HUDEP-2 (cell line): Measurements from ENCODE around the gene SLC2A10.

ENCODE experiments used
- DNase-seq, 76 experiments: peaks; one replicate each; lab custom pipeline; 2025; ENCODE audit not compliant: unreplicated experiment in 76 of 76; lab: John Stamatoyannopoulos, UW

The SLC2A10 gene

DNA sequence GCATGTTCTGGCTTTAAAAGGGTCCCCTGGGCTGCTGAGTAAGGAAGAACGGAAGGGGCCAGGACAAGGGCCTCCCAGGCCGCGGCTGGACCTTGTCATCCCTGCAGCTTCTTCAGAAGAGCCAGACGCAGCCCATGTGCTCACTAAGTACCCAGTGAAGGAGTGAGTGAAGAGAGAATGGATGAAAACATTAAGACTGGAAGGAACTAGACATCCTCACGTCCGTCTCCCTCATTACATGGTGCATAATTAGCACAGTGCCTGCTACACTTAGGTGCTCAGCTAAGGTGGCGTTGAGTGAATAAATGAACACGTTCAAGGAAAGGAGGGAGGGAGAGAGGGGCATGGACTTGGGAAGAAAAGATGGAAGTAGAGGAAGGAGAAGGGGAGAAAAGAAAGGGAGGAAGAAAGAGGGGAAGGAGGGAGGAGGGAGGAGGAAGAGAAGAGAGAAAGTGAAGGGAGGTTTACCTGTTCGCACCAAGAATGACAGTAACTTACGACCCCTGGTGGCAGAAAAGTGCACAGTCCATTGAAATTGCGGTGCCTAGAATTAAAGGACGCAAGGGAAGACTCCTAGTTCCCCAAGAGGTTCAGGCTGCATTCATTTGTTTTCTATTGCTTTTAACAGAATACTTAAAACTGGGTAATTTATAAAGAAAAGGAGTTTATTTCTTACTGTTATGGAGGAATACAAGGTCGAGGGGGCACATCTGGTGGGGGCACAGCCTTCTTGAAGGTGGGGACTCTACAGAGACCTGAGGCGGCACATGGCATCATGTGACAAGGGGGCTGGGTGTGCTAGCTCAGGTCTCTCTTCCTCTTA, 28.2 kb upstream of the SLC2A10 start:
- DNase-seq: peak in 41 of 76 experiments; percentile 3 to 61 (median 30)

GRCh38 chr20:46682063-46682821, 27.2 kb upstream of the SLC2A10 start:
- peak in 3 of 76 experiments; percentile 4 to 19 (median 11) for DNase-seq

DNA sequence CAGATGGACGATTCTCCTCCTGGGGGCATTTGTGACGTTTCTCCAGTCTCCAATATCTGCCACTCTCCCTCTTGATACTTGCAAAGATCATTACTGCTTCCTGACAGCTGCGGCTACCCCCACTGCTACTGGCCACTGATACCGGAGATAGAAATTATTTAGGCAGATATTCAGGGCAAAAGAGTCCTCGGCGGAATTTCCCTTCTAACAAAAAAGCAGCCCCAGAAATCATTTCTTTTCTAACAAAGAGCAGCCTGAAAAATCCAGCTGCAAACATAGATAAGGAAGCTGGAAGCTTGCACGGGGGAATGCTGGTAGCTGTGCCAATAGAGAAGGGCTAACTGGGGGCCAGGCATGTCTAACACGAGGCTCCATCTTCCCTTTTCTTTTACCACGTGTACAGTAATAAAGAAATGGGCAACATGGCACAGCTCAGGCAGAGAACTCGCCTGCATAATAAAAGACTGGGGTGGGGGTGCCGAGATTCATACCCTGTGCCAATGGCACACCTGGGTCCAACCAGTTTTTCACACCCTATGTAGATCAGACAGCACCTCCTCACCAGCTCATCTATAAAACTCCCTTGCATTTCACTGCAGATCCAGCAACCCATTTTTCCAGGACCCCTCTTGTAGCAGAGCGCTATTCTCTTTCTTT, 26.3 kb upstream of the SLC2A10 start:
- peak in 17 of 76 experiments; percentile 10 to 61 (median 33) for DNase-seq

- DNase-seq: peak in 1 of 76 experiments; percentile 40
These were observed 25.8 kb upstream of the SLC2A10 start for GRCh38 chr20:46683668-46683938.

DNA sequence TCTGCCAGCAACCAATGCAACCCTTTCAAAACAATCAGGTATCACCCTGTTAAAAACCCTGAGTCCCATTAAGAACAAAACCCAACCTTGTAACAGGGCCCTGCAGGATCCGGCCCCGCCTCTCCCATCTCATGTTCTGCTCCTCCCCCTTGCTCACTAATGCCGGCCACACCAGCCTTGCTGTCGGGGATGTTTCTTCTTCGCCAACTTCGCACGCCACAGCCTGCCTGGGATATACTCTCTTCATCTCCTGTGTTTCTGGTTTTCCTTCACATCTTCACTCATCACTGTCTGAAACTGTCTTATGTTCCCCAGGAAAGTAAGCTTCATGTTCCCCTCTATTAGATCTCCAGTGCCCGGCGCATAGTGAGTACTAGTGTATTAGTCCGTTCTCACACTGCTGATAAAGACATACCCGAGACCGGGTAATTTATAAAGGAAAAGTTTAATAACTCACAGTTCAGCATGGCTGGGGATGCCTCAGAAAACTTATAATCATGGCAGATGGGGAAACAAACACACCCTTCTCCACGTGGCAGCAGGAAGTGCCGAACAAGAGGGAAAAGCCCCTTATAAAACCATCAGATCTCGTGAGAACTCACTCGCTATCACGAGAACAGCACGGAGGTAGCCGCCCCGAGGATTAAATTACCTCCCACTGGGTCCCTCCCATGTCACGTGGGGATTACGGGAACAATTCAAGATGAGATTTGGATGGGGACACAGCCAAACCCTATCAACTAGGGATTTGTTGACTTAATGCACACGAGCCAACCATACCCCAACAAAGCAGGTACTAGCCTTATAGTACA, 25.3 kb upstream of the SLC2A10 start:
- DNase-seq: peak in 6 of 76 experiments; percentile 1 to 40 (median 14)

GRCh38 chr20:46688151-46689081, 21.0 kb upstream of the SLC2A10 start:
- DNase-seq: peak in 1 of 76 experiments; percentile 47

DNA sequence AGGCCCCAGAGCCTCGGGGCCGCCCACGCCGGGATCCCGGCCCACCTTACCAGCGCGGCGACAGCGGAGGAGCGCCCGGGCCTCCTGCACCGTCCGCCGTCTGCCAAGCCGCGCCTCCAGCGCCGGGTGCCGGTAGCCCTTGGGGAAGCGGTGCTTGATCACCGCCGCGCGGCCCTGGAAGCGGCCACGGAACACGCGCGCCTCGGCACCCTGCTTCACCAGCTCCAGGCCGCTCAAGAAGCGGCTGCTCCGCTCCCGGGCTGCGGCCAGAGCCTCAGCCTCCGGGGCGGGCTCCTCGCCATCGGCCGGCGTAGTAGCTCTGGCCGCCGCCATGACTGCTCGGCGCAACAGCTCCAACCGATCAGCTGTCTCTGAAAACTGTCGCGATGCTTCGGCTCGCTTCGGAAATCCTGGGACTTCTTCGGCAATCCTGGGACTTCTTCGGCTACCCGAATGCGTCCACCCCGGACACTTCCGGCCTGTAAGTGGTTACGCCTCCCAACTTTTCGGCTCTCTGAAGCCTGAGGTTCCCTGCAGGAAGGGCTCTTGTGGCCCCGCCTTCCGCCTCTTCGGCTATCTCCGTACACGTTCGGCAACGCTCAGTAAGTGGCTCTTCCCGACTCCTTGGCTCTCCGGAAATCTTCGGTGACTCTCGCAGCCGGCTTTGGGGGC, 20.2 kb upstream of the SLC2A10 start, which contains the start of gene TP53RK:
Gene TP53RK, minus strand, starts transcription at position 363 of the 672 bp plus-strand sequence. Its CDS starts 30 bp downstream, at position 333.
- peak in 75 of 76 experiments; percentile 73 to 100 (median 98) for DNase-seq

- DNase-seq: no peak
These were observed 19.7 kb upstream of the SLC2A10 start for GRCh38 chr20:46689754-46690085.

GRCh38 chr20:46690219-46691106, 19.0 kb upstream of the SLC2A10 start:
- peak in 12 of 76 experiments; percentile 10 to 63 (median 43) for DNase-seq

DNA sequence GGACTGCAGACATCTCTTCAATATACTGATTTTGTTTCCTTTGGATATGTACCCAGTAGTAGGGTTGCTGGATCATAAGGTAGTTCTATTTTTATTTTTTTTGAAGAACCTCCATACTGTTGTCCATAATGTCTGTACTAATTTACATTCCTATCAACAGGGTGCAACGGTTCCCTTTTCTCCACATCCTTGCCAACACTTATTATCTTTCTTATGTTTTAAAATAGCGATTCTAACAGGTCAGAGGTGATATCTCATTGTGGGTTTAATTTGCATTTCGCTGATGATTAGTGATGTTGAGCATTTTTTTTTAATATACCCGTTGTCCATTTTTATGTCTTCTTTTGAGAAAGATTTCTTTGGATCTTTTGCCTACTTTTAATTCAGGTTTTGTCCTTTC, 18.3 kb upstream of the SLC2A10 start:
- peak in 3 of 76 experiments; percentile 20 to 47 (median 36) for DNase-seq

- DNase-seq: peak in 12 of 76 experiments; percentile 12 to 66 (median 28)
These were observed 15.0 kb upstream of the SLC2A10 start for GRCh38 chr20:46694484-46694883.

DNA sequence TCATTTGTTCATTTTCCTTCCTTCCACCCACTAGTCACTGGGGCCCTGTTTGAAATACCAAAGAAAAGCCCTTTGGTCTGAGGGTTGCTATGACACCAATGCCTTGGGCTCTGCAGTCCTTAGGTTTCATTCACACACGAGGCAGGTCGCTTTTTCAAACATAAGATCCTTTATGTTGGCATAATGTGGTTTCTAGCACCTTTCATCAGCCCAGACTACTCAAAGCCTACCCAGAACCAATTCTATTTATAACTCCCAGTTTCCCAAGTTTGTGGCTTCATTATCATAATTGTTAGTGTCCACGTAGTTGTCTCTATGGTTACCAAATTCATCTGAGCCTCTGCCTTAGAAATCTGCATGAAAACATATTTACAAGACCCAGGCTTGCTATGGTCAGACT, 13.6 kb upstream of the SLC2A10 start:
- DNase-seq: no peak

DNA sequence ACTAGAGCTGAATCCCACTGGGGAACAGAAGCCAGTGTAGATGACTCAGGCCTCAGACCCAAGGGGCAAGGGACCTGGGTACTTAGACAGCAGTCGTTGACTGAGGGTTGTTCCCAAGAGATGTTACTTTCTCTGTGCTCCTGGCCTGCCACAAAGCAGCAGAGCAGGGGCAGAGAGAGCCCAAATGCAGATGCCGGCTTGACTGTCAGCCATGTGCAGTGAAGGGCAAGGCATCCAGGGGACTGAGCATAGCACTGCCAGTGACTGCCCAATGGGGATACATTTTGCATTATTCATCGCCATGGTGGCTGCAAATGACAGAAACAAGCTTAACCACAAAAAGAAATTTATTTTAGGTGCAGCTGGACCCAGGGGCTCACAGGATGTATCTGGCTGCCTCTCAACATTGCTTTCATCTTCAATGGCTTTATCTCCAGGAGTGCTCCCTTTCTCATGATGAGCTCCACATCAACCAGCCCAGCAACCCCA, 12.6 kb upstream of the SLC2A10 start:
- DNase-seq: no peak

DNA sequence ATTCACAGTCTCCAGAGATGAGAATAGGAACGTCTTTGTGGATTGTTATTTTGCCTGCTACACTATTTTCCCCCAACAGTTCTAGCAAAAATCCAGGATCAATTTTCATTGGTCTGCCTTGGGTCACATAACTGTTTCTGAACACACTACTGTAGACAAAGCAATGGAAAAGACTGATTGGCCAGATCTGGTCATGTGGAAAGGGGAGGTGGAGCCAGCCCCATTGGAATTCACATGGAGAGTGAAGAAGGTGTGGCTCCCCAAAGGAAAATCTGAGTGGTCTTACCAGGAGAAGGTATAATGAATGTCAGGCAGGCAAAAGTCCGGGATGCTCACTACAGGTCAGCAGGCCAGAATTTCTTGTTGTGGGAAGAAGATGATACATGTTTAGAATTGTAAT, 10.7 kb upstream of the SLC2A10 start:
- no peak for DNase-seq

DNA sequence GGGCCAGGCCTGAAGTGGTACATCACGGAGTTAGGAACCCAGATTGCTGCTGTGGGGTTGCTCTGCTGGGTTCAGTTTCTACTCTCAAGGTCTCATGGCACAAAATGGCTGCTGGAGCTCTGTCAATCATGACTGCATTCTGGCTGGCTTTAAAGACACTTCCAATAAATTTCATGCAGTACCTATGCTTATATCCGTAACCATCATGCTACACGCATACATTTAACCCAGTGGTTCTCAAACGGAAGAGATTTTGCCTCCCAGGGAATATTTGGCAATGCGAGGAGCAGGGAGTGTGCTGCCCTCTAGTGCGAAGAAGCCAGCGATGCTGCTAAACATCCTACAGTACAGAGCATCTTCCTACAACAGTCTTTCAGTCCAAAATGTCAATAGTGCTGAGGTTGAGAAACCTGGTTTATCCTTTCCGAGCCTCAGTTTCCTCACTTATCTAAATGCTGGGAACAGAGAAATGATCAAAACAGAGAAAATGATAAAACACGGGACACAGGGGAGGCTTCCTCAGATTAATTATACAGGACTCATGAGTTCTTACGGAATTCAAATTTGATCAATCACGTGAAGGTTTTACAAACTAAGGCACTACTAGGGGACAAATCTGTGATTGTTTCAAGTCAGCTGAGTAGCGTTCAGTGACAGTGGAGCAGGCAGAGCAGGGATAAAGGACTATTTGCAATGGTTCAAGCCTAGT, 9.6 kb upstream of the SLC2A10 start:
- DNase-seq: peak in 4 of 76 experiments; percentile 9 to 20 (median 16)

GRCh38 chr20:46700481-46700880, 9.0 kb upstream of the SLC2A10 start:
- no peak for DNase-seq

DNA sequence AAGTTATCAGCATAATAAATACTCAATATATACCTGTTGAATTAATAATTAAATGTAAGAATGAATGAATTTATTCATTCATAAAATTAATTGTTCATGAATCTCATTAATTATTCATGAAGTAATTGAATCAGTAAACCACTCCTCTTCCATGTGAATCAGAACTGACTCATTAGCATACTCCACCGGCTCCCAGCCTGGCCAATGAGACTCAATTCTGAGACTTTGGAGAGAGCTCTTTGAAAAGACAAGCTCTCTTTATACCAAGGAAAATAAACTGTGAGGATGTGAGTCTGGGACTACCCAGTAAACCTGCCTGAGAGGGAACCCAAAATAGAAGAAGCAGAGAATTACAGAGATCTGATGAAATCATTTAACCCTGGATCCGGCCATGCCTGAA, 8.4 kb upstream of the SLC2A10 start:
- DNase-seq: no peak
